T-helper 2 cell treated with Interferon-gamma antibody and Interleukin-4, amounts not matched to agents 100 ng/mL and 5 ng/mL, for 36 hours (primary cell): ENCODE data around the gene XYLT1. TPM values are rescaled to one million over a fixed set of nuclear protein-coding genes. Genes with fewer than 3 reads are reported as not detected.

Experiments
- intact Hi-C: fragments of 100-400 bp; cut with micrococcal nuclease; formaldehyde crosslinking; loops from one replicate; pipeline ENCODE4 v1.15.1; 2023
- total RNA-seq: library from RNA; stranded (reverse); gene quantifications from 2 replicates; pipeline ENCODE4 v1.2.3, GENCODE V29; 2022

The XYLT1 gene
- total RNA-seq, 1 donor from 2014 or later: 47.7 TPM

DNA sequence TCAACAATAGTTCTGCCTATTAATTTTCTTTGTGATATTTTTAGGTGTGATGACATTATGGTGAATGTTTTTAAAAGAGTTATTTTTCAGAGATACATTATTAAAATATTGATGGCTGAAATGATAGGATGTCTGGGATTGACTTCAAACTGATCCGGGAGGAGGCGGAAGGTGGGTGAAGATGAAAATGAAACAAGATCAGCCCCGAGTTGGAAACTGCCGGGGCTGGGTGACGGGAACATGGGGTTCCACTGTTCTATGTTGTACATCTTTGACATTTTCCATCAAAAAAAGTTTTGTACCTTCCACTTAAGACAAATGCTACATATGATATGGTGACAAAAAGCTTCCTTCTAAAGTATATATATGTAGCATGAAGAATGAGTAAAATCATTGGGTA, 336.9 kb downstream of the XYLT1 start:
- intact Hi-C loops: no loop called here

GRCh38 chr16:17131351-17131750, 339.4 kb downstream of the XYLT1 start:
- intact Hi-C loops: no loop called here

GRCh38 chr16:17130733-17131132, 340.0 kb downstream of the XYLT1 start:
- intact Hi-C loops: no loop called here

- intact Hi-C loops: no loop called here
Observed at GRCh38 chr16:17129971-17130370, 340.8 kb downstream of the XYLT1 start.

- intact Hi-C loops: no loop called here
Observed at GRCh38 chr16:17128791-17129190, 342.0 kb downstream of the XYLT1 start.

GRCh38 chr16:17126156-17126555, 344.6 kb downstream of the XYLT1 start:
- intact Hi-C loops: no loop called here

DNA sequence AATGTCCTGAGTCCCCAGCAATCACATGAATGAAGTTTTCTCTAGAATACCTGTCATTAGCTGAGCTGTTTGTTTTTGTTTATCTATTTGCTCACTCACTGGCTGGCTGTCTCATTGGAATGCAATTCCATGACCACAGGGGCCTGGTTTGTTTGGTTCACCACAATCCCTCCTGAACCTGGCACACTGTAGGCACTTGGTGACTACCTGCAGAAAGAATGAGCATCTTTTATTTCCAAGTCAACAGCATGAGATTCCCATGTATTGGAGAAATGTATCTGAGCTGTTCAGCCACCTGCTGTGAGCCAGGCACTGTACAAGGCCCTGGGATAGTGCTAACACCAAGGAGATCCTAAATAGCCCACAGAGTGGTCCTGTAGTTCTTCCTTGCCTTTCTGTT, 345.1 kb downstream of the XYLT1 start:
- intact Hi-C loops: no loop called here

- intact Hi-C loops: no loop called here
Observed at GRCh38 chr16:17117906-17118577, 352.7 kb downstream of the XYLT1 start.

- intact Hi-C loops: no loop called here
Observed at GRCh38 chr16:17116595-17117322, 354.0 kb downstream of the XYLT1 start.

- intact Hi-C loops: no loop called here
Observed at GRCh38 chr16:17109413-17109812, 361.3 kb downstream of the XYLT1 start.

GRCh38 chr16:17108596-17108995, 362.2 kb downstream of the XYLT1 start:
- intact Hi-C loops: no loop called here

DNA sequence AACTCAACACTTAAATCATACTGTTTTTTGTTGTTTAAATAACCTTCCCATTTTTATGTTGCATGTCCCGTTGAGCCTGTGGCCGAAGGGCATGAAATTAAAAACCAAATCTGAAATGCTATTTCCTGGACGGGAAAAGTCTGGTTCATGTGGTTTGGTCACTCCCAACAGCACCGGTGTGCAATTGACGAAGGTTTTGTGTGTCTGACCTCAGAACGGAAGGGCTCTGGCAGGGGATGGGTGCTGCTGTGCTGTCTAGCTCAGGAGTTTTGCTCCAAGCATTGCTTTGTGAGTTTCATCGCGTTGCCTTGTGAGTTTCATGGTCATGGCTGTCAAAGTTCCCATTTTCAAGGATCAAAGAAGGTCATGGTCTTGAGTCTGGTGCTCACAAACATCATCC, 363.3 kb downstream of the XYLT1 start:
- intact Hi-C loops: no loop called here

- intact Hi-C loops: no loop called here
Observed at GRCh38 chr16:17106243-17106791, 364.4 kb downstream of the XYLT1 start.

GRCh38 chr16:17105239-17105797, 365.4 kb downstream of the XYLT1 start:
- intact Hi-C loops: no loop called here

DNA sequence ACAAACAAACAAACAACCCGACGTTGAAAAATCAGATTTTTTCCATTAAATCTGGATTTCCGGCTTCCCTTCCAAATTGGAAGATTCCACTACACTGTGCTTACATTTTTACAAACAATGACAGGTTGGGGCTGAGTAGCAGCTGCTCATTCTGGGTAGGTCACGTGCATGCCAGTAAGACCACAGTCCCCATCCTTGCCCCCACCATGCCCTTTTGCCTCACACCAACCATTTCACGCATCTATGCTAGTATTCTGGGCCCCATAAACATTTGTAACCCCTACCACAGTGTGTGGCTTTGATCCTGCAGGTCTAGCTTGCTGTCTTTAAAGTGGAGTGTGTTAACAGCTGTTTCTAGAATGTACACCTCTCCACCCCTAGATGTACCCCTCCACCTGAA, 366.1 kb downstream of the XYLT1 start:
- intact Hi-C loops: no loop called here

- intact Hi-C loops: no loop called here
Observed at GRCh38 chr16:17103216-17103615, 367.5 kb downstream of the XYLT1 start.

DNA sequence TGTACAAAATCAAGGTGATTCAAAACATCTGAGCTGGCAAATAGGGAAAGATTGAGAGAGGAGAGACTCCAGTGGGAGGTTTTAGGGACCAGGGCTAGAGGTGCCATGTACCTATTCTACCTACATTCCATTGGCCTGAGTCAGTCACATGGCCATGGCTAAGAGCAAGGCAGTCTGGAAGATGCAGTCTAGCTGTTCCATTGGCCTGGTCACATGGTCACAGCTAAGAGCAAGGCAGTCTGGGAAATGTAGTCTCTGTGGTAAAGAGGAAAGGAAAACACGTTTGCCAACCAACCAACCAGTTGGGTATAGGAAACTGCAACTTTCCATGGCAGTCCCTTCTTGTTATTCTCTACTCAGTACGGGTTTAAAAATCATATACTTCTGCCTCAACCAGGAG, 369.1 kb downstream of the XYLT1 start:
- intact Hi-C loops: no loop called here

DNA sequence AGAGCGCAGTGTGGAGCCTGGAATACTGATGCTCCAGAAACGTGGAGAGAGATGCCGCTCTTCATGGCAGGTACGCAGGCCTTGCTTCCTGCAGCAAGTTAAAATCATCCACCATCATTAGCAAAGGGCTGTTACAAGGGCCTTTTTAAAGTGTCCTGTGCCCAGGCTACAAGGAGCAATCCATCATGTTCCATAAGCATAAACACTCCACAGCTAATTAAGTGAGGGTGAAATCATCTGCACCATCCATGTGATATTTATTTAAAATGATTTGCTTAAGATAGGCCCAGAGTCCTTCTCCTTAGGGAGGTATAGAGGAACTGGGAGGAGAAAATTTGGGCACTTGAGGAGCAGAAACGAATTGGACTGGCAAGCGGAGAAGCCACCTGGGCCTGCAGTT, 372.1 kb downstream of the XYLT1 start:
- intact Hi-C loops: no loop called here

DNA sequence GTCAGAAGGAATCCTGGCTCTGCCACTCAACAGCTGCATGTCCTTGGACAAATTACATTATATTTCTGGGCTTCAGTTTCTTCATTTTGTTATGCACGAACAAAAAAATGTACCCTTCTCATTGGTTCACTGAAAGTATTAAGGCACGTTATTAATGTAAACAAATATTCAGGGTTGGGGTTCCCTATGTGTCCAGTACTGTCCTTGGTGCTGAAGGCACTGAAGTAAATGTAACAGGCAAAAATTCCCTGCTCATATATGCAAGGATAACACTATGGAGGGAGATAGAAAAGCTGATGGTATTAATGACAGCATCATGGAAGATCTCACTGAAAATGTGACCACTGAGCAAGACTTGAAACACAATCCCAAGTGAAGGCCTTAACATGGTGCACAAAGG, 386.6 kb downstream of the XYLT1 start:
- intact Hi-C loops: no loop called here

DNA sequence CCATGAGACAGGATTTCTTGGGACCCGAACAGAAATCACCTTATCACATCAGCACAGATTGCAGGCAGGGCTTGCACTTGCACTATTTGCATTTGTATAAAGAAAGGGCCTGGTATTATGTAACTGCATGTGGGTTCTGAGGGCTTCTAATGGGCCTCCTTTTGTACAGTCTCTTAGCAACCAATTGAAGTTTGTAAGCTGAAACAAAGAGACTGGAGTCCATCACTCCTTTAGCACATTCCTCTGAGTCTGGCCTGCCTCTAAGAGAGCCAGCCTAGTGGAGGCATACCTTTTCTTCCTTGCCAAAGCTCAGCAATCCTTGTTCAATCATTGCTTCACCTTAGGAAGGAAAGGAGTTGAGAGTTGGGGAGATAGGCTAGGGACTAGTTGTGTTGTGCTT, 387.1 kb downstream of the XYLT1 start:
- intact Hi-C loops: no loop called here

- intact Hi-C loops: no loop called here
Observed at GRCh38 chr16:17082095-17082882, 388.5 kb downstream of the XYLT1 start.

DNA sequence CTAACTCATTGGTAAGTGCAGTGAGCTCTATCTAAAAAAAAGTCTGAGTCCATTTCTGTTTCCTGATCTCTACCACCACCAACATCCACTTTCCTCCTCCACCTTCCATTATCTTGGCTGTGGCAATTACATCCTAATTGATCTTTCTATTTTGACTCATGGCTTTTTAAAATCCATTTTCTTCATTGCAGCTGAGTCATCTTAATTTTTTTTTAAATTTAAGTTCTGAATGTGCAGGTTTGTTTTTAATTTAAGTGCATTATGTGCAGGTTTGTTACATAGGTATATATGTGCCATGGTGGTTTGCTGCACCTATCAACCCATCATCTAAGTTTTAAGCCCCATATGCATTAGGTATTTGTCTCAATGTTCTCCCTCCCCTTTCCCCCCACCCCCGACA, 390.7 kb downstream of the XYLT1 start:
- intact Hi-C loops: no loop called here
